Measurements from ENCODE around the gene DEDD2.

DNA sequence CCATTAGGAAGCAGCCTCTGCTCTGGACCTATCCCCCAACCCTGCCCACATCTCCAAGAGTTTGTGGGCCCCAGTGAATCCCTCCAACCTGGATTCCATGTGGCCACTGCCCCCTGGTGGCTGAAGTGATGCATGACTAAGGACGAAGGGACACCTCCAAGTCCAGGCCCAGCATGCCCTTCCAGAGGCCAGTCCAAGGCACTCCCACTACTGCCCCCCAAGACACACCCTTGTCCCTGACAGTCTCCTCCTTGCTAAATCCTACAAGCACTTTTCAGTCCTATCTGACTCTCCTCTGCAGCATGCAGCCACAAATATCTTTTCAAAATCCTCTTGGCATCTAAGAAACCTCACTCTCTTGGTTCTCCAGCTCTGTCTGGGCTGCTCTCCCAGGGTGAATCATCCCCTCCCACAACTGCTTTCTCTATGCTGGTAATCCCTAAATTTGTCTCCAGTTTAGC lies 33.0 kb downstream of the DEDD2 start:
- TF ChIP-seq MAX (IDR thresholded peaks at IDR 0.05) = no peak
- TF ChIP-seq ZNF274 (IDR thresholded peaks at IDR 0.05; ENCODE audit: low read depth, low read length) = no peak
- TF ChIP-seq, protein P1, sequence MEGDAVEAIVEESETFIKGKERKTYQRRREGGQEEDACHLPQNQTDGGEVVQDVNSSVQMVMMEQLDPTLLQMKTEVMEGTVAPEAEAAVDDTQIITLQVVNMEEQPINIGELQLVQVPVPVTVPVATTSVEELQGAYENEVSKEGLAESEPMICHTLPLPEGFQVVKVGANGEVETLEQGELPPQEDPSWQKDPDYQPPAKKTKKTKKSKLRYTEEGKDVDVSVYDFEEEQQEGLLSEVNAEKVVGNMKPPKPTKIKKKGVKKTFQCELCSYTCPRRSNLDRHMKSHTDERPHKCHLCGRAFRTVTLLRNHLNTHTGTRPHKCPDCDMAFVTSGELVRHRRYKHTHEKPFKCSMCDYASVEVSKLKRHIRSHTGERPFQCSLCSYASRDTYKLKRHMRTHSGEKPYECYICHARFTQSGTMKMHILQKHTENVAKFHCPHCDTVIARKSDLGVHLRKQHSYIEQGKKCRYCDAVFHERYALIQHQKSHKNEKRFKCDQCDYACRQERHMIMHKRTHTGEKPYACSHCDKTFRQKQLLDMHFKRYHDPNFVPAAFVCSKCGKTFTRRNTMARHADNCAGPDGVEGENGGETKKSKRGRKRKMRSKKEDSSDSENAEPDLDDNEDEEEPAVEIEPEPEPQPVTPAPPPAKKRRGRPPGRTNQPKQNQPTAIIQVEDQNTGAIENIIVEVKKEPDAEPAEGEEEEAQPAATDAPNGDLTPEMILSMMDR (IDR thresholded peaks at IDR 0.05 in 2 of 3, conservative IDR thresholded peaks at IDR 0.05 in 1 of 3; ENCODE audit: borderline replicate concordance in 1 of 3, insufficient read depth in 1 of 3, low read depth in 2 of 3, low read length in 2 of 3) = peak; percentile 91 to 95 (median 92)
- TF ChIP-seq POLR2A (IDR thresholded peaks at IDR 0.05; ENCODE audit: borderline replicate concordance, extremely low read depth, insufficient read depth, insufficient read length) = no peak
- no peak for TF ChIP-seq REST (IDR thresholded peaks at IDR 0.05; ENCODE audit: low read depth)
